PC-9 (cell line): ENCODE measurements around the gene IRF4. TPM values are rescaled to one million over a fixed set of nuclear protein-coding genes. Genes with fewer than 3 reads are reported as not detected.
A peak's percentile ranks its signal among the peaks of the same experiment; 100 is the strongest.

Experiments used
- Bru-seq: library from RNA; stranded (reverse); fragments of 400-500 nt; gene quantifications from one replicate; lab custom pipeline; 2021; lab: Mats Ljungman, UMichigan
- BruChase-seq, 2 experiments: library from RNA; stranded (reverse); fragments of 400-500 nt; gene quantifications; one replicate each; lab custom pipeline; 2021; lab: Mats Ljungman, UMichigan
- BruUV-seq: library from RNA; stranded (reverse); fragments of 400-500 nt; replicated peaks from 2 replicates; lab custom pipeline; 2021; lab: Mats Ljungman, UMichigan
- CTCF ChIA-PET: fragments of 300-600 bp; sonication (Branson Sonifier 250); formaldehyde crosslinking; loops from one replicate; lab custom pipeline; 2022; ENCODE audit warnings: antibody characterized with exemption; lab: Charles Lee
- POLR2A ChIA-PET: fragments of 300-600 bp; sonication (Branson Sonifier 250); formaldehyde crosslinking; loops from one replicate; lab custom pipeline; 2022; ENCODE audit warnings: antibody characterized with exemption; ENCODE audit not compliant: unreplicated experiment; lab: Charles Lee
- DNase-seq, 2 experiments: peaks; one replicate each; pipeline versions ENCODE4 v3.0.0 to v3.0.0-alpha.2; 2015 to 2022; ENCODE audit warnings: mixed read lengths in 1 of 2
- H2AFZ ChIP-seq: fragments of 200-600 bp; sonication (generic); 2 replicates; pipeline ENCODE4 v1.8.1; 2017; ENCODE audit warnings: antibody characterized with exemption
- H3F3A ChIP-seq: fragments of 200-600 bp; sonication (generic); 2 replicates; pipeline ENCODE4 v1.8.1; 2017; ENCODE audit warnings: antibody characterized with exemption, mild to moderate bottlenecking, low read depth; ENCODE audit not compliant: insufficient read depth
- H3K27ac ChIP-seq: fragments of 200-600 bp; sonication (generic); 2 replicates; pipeline ENCODE4 v1.6.1; 2016; ENCODE audit warnings: mixed run types
- H3K27me3 ChIP-seq: fragments of 200-600 bp; sonication (generic); 2 replicates; pipeline ENCODE4 v1.6.1; 2016; ENCODE audit warnings: low read depth, mixed run types; ENCODE audit not compliant: insufficient read depth
- H3K36me3 ChIP-seq: fragments of 200-600 bp; sonication (generic); 2 replicates; pipeline ENCODE4 v1.6.1; 2016; ENCODE audit warnings: low read depth, mixed run types
- H3K4me1 ChIP-seq: fragments of 200-600 bp; sonication (generic); replicated peaks from 2 replicates; pipeline ENCODE4 v1.6.1; 2016; ENCODE audit warnings: mixed run types; ENCODE audit not compliant: insufficient read depth
- H3K4me2 ChIP-seq: fragments of 200-600 bp; sonication (generic); 2 replicates; pipeline ENCODE4 v1.6.1; 2017; ENCODE audit warnings: mixed run types
- H3K4me3 ChIP-seq: fragments of 200-600 bp; sonication (generic); 2 replicates; pipeline ENCODE4 v1.6.1; 2016; ENCODE audit warnings: mixed run types
- H3K79me2 ChIP-seq: fragments of 200-600 bp; sonication (generic); 2 replicates; pipeline ENCODE4 v1.6.1; 2017; ENCODE audit warnings: low read depth, mixed run types
- H3K9me2 ChIP-seq: fragments of 200-600 bp; sonication (generic); 2 replicates; pipeline ENCODE4 v1.8.1; 2017; ENCODE audit warnings: mild to moderate bottlenecking; ENCODE audit not compliant: insufficient read depth
- H3K9me3 ChIP-seq: fragments of 200-600 bp; sonication (generic); 2 replicates; pipeline ENCODE4 v1.8.1; 2016; ENCODE audit warnings: low read depth; ENCODE audit not compliant: insufficient read depth
- H4K20me1 ChIP-seq: fragments of 200-600 bp; sonication (generic); 2 replicates; pipeline ENCODE4 v1.8.1; 2017; ENCODE audit not compliant: insufficient read depth
- CTCF ChIP-seq: fragments of 200-600 bp; sonication (generic); conservative IDR thresholded peaks from 2 replicates; pipeline ENCODE4 v1.6.1; 2017; ENCODE audit warnings: mixed run types, antibody characterized with exemption, mild to moderate bottlenecking, moderate library complexity
- EZH2 ChIP-seq: fragments of 200-600 bp; sonication (generic); IDR thresholded peaks from 2 replicates; pipeline ENCODE4 v1.8.0; 2017; ENCODE audit warnings: antibody characterized with exemption, low read depth
- intact Hi-C: fragments of 100-400 bp; cut with micrococcal nuclease; formaldehyde crosslinking; loops from one replicate; pipeline ENCODE4 v1.10.0; 2022; ENCODE audit not compliant: unreplicated experiment
- long read RNA-seq: library from polyadenylated mRNA; stranded (forward); transcript quantifications from one replicate; pipeline ENCODE4 v2.0.0, GENCODE V29; 2022
- total RNA-seq: library from RNA; stranded (reverse); gene quantifications from 2 replicates; pipeline ENCODE4 v1.2.3, GENCODE V29; 2021

The IRF4 gene
- total RNA-seq (not detected in 2 replicates), Bru-seq, nascent RNA (percentile 12 among the genes with signal in this experiment), BruChase-seq, experiment 1, labeled RNA remaining after a 2-hour chase (percentile 19 among the genes with signal in this experiment), BruChase-seq, experiment 2, labeled RNA remaining after a 6-hour chase (percentile 15 among the genes with signal in this experiment)
- long read RNA-seq, result 0 reads

GRCh38 chr6:391559-392440, at the start of gene IRF4:
IRF4 (plus strand) TSS chr6:391752; CDS start chr6:393153, 1,401 bp downstream.
- no peaks in the 10 kb centered on the region for H3K9me2 ChIP-seq
- H2AFZ ChIP-seq, result no peak within 1 kb of the TSS
- H3K36me3 ChIP-seq, result no peaks in the 10 kb centered on the region
- intact Hi-C loops, result no loop called here
- DNase-seq, result no peak
- TF ChIP-seq EZH2 (no peak), CTCF (no peak)
- ChIA-PET POLR2A (interaction anchor here (0.7 kb wide), 1 partner anchor 156 kb away, joined by 3 read pairs; no protein-coding TSS in a partner anchor), CTCF (no interaction called here)
- no peak within 1 kb of the TSS for H3K27ac ChIP-seq
- no peaks in the 10 kb centered on the region for H3K79me2 ChIP-seq
- no peak within 1 kb of the TSS for H3K4me2 ChIP-seq
- H3K9me3 ChIP-seq, result no peaks in the 10 kb centered on the region
- H3F3A ChIP-seq, result no peaks in the 10 kb centered on the region
- no peak within 1 kb of the TSS for H3K4me3 ChIP-seq
- H3K27me3 ChIP-seq, result peaks cover 43% of the 10 kb centered on the region; the same call in 1 of the 2 replicates
- no TSS peak for BruUV-seq
- H4K20me1 ChIP-seq, result no peaks in the 10 kb centered on the region
- no peaks in the 10 kb centered on the region for H3K4me1 ChIP-seq

- DNase-seq, result no peak
- Histone ChIP-seq H3K79me2 (no peaks in the 10 kb centered on the region), H2AFZ (no peak overlapping the region), H3K27ac (no peak overlapping the region), H3K4me3 (no peak overlapping the region), H4K20me1 (no peaks in the 10 kb centered on the region; the same call in 1 of the 2 replicates), H3K9me3 (no peaks in the 10 kb centered on the region), H3K9me2 (no peaks in the 10 kb centered on the region), H3K4me2 (no peak overlapping the region), H3K36me3 (no peaks in the 10 kb centered on the region), H3K27me3 (peaks cover 80% of the 10 kb centered on the region), H3F3A (no peaks in the 10 kb centered on the region), H3K4me1 (no peaks in the 10 kb centered on the region)
- no TSS peak for BruUV-seq
- intact Hi-C loops, result no loop called here
- TF ChIP-seq CTCF, result no peak
- TF ChIP-seq EZH2, result no peak
- CTCF ChIA-PET, result no interaction called here
- POLR2A ChIA-PET, result no interaction called here
These were observed 49.4 kb upstream of the IRF4 start for GRCh38 chr6:341914-342831.

GRCh38 chr6:342832-343179, 48.7 kb upstream of the IRF4 start:
- H3K4me1 ChIP-seq, result no peaks in the 10 kb centered on the region
- no peak for TF ChIP-seq EZH2
- no peak for TF ChIP-seq CTCF
- peaks cover 80% of the 10 kb centered on the region for H3K27me3 ChIP-seq
- H3K36me3 ChIP-seq, result no peaks in the 10 kb centered on the region
- H2AFZ ChIP-seq, result no peak overlapping the region
- intact Hi-C loops, result no loop called here
- no peaks in the 10 kb centered on the region for H3F3A ChIP-seq
- H3K27ac ChIP-seq, result no peak overlapping the region
- H3K4me2 ChIP-seq, result no peak overlapping the region
- BruUV-seq, result no TSS peak
- ChIA-PET POLR2A (no interaction called here), CTCF (no interaction called here)
- H4K20me1 ChIP-seq, result no peaks in the 10 kb centered on the region; the same call in 1 of the 2 replicates
- H3K4me3 ChIP-seq, result no peak overlapping the region
- no peaks in the 10 kb centered on the region for H3K79me2 ChIP-seq
- H3K9me2 ChIP-seq, result no peaks in the 10 kb centered on the region
- DNase-seq, result no peak
- no peaks in the 10 kb centered on the region for H3K9me3 ChIP-seq
